NK-92 treated with Interleukin-12 subunit alpha and Interleukin-12 subunit beta, amount 100 ng/mL, for 24 hours (cell line): Measurements from ENCODE around the gene SLC25A52.
A peak's percentile ranks its signal among the peaks of the same experiment; 100 is the strongest.
"Not testable (repeated sequence)": the region's sequence is repeated elsewhere in the genome, so short reads cannot be mapped to it uniquely, and the experiment has no call there.

Experiments
- DNase-seq: peaks from one replicate; lab custom pipeline; 2025; lab: John Stamatoyannopoulos, UW

The SLC25A52 gene

GRCh38 chr18:31760695-31761094, at the start of gene SLC25A52:
SLC25A52 (minus strand) TSS chr18:31760880; CDS start chr18:31760661, 219 bp downstream.
- no peak for DNase-seq

DNA sequence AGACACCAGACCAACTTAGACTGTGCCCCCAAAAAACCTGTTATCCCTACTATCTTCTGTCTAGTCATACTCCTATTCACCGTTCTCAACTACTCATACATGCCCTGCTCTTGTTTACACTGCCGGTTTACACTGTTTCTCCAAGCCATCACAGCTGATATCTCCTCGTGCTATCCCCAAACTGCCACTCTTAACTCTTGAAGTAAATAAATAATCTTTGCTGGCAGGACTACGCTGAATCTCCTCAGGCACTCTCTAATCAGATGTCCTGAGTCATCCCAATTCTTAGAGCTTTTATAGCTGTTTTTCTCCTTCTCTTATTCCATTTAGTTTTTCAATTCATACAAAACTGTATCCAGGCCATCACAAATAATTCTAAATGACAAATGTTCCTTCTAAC, 48.4 kb upstream of the SLC25A52 start:
- DNase-seq, result not testable (repeated sequence)

DNA sequence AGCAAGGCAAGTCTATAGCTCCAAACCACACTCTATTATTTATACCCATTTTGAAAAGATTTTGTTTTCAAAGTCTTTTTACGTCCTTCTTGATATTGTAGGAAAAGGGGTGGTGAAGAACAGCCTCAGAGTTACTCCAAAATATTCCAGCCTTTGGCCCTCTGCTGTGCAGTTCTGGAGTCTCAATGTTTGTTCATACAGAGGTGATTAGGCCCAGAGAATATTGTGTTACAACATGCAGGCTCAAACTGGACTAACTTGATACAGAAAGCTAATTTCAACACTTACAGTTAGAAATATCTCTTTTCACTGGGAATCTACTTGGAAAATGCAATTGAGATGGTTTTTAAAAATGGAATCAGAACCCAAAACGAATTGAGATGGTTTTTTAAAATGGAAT, 40.4 kb upstream of the SLC25A52 start:
- DNase-seq, result no peak

DNA sequence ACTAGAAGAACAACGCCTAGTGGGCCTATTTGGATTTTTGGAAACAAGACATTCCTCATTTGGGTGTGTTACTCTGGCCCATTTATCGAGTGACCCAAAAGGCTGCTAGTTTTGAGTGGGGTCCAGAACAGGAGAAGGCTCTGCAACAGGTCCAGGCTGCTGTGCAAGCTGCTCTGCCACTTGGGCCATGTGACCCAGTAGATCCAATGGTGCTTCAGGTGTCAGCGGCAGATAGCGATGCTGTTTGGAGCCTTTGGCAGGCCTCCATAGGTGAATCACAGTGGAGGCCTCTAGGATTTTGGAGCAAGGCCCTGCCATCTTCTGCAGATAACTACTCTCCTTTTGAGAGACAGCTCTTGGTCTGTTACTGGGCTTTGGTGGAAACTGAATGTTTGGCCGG, 38.6 kb upstream of the SLC25A52 start:
- not testable (repeated sequence) for DNase-seq

DNA sequence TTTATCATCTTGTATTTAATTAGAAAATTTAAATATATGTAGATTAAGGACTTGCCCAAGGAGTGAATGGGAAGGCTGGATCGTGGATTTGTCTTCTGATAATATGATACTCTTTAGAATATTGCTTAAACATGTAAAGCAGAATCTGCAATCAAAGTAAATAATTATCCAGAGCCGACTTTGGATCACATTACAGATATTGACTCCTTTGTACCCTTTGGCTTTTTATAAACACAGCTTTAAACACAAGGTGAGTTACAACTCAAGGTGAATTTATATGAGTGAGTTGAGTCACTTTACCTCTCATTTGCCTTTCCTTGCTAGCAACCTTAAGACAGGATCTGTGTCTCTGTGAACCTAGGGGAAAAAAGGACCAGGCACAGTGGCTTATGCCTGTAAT, 37.7 kb upstream of the SLC25A52 start:
- no peak for DNase-seq

- no peak for DNase-seq
Measured at GRCh38 chr18:31795747-31796146, 35.1 kb upstream of the SLC25A52 start.

- DNase-seq, result no peak
Measured at GRCh38 chr18:31793531-31793930, 32.9 kb upstream of the SLC25A52 start.

DNA sequence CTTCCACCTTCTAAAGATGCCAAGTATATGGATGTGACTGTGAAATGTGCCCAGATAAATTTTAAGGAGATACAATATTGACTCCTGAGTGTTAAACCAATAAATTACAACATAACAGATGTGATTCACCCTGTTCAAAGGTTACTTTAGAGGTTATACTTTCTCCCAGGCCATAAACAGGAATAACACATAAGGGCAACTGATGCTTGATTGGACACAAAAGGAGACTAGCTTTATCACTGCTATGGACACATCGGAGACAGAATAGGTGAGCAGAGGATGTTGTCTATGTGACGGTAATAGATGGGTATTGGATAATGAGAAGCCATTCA, 31.9 kb upstream of the SLC25A52 start:
- no peak for DNase-seq

DNA sequence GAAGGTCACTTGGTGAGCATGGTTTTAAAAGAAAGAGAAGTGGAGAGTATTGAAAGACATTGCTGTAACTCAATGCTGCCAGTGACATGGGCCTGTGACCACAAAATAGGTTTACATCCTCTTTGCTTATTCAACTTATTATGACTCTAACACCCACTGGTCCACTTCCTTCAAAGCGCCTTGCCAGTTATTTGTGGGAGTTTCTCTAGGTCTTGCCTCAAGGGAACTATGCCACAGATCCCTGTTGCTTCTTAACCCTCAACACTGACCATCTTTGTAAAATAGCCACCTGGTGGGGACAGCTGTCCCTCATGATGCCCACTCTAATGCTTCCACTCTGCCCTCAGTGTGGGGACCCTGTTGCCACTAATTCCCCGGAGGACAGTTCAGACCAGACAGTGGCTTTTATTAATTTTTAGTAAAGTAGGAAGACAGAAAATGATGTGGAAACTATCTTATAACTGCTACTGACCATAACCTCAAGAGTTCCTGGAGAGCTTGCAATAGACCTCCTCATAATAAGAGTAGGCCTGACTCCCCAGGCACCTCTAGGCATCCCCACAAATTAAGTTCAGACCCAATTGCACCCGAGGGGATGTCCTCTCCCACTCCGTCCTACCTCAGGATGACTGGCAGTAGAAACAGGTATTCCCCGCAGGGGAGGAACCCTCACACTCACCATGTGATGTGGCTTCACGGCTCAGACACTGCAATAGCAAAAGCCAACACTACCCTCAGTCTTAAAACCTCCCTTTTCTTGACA, 31.3 kb upstream of the SLC25A52 start:
- DNase-seq, result no peak

DNA sequence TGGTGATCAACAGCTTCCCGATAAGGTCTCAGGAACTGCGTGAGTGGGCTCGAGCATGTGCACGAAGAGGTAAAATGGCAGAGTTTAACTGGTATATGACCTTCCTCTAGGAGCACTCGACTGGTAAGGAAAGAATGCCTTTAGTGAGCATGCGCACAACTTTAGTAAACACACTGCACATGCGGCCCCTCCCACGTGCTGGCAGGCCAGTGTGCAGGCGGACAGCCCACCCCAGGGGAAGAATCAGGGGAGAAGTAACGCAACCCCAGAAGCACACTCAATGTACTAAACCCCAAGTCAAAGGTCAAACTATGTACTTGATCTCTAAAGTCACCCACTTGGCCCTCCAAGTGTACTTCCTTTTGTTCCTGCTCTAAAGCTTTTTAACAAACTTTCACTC, 28.7 kb upstream of the SLC25A52 start:
- DNase-seq, result no peak

DNA sequence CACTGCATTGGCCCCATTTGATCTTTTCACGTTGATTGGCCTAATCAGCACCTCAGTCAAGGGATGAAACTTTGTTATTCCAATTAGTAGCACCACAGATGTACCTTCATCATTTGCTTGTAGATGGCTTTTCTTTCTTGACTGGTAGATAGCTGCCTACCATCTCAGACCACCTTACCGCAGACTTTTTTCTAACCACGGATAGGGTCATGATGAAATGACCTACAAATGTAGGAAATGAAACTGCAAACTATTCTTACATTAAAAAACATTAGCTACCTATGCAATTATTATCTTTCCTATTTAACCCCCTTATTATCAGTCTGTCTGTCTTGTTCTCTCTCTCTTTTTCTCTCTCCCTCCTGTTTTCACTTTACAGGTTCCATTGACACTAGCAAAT, 22.4 kb upstream of the SLC25A52 start:
- DNase-seq, result no peak

- no peak for DNase-seq
Measured at GRCh38 chr18:31778391-31778950, 17.8 kb upstream of the SLC25A52 start.

- DNase-seq, result no peak
Measured at GRCh38 chr18:31776093-31776492, 15.4 kb upstream of the SLC25A52 start.

DNA sequence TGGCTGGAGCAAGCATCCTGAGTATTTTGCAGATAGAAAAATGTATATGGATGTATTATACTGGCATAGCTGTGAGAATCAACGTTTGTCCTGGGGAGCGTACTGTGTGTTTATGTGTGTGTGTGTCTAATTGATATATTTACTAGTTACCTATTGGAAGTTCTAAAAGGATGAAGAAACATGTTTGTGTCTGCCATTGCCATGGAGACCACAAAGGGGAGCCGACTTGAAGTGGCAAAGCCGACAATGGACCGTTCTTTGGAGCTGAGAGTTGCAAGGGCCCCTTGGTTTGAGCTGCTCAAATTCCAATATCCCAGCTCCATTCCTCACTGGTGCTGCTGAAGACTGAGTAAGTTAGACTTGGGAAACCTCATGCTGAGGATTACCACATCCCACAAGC, 14.3 kb upstream of the SLC25A52 start:
- no peak for DNase-seq

- DNase-seq, result no peak
Measured at GRCh38 chr18:31774477-31774785, 13.8 kb upstream of the SLC25A52 start.

DNA sequence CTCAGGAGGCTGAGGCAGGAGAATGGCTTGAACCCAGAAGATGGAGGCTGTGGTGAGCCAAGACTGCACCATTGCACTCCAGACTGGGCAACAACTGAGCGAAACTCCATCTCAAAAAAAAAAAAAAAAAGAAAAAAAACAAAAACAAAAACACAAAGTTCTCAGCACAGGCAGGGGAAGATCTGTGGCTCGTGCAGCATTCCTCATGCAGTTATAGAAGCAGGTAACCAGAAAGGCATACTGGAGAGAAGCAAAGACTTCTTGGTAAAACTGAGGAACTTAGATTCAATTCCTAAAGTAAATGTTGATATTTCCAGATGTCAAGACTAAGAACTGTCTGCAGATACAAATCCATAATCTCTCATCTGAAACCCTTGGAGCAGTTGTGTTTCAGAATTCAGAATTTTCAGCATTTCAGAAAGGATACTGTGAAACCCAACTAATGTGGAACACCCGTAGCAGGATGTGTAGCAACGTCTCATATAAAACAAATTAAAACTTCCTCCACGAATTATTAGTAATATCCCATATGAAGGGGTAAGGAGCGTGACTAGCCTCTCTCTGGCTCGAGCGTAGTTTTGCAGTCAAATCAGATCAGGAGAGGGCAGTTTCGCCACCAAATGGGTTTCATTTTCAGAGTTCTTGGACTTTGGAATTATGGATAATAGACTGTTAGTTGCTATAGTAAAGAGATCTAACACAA, 13.2 kb upstream of the SLC25A52 start:
- no peak for DNase-seq

- no peak for DNase-seq
Measured at GRCh38 chr18:31772699-31773098, 12.0 kb upstream of the SLC25A52 start.

DNA sequence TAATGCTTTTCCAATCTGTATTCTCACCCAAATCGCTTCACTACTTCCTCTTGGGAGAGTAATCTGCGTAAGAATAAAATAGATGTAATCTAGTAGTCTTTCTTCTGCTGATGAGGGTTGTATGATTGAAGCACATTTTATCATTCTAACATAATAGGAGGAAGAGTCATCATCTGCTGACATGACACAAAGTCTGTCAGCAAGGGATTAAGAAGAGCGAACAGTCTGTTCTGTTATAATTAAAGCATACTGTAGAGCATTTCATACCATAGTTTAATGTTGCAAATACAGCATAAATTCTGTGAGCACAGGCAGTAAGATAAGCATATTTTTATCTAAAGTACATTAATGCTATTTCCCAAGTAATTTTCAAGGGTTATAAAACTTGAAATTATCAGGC, 10.4 kb downstream of the SLC25A52 start:
- DNase-seq, result no peak

- DNase-seq, result no peak
Measured at GRCh38 chr18:31746396-31746795, 14.3 kb downstream of the SLC25A52 start.

- no peak for DNase-seq
Measured at GRCh38 chr18:31744321-31745067, 16.2 kb downstream of the SLC25A52 start.

GRCh38 chr18:31743600-31743999, 17.1 kb downstream of the SLC25A52 start:
- not testable (repeated sequence) for DNase-seq

- peak; percentile 20 for DNase-seq
Measured at GRCh38 chr18:31741097-31741735, 19.5 kb downstream of the SLC25A52 start.
